Astrocyte (in vitro differentiated cells and primary cell): Measurements from ENCODE around the gene PSMA2.

ENCODE experiments used
- CTCF ChIP-seq: IDR thresholded peaks from 2 replicates; pipeline ENCODE4 v1.5.1; 2011; ENCODE audit warnings: low read depth, mild to moderate bottlenecking, inconsistent platforms, low read length, moderate library complexity; ENCODE audit not compliant: insufficient read depth
- EZH2 ChIP-seq: IDR thresholded peaks from 2 replicates; pipeline ENCODE4 v1.6.1; 2012; ENCODE audit warnings: mild to moderate bottlenecking, low read length, inconsistent platforms; ENCODE audit not compliant: insufficient read depth

GRCh38 chr7:42922017-42922753, 9.8 kb downstream of the PSMA2 start:
- no peak for TF ChIP-seq EZH2
- no peak for TF ChIP-seq CTCF
